Measurements from ENCODE around the gene SAMD4A. TPM values are rescaled to one million over a fixed set of nuclear protein-coding genes. Genes with fewer than 3 reads are reported as not detected.

The SAMD4A gene
- total RNA-seq, 2 donors from 2014 or later = 0.26 to 1.0 TPM

GRCh38 chr14:54570631-54571415 lies 3.9 kb downstream of the SAMD4A start:
- H3K4me1 Mint-ChIP-seq (ENCODE audit: low read depth in 2 of 2) = peaks cover 5 to 7% of the 10 kb centered on the region in 2 donors
- DNase-seq (ENCODE audit: low spot score) (no peak), ATAC-seq (no peak)
- no peak overlapping the region for H3K4me3 Mint-ChIP-seq
- H3K27ac Mint-ChIP-seq = no peak overlapping the region
- H3K9me3 Mint-ChIP-seq = peaks cover 4% of the 10 kb centered on the region
- peaks cover 42 to 60% of the 10 kb centered on the region in 2 donors for H3K27me3 Mint-ChIP-seq
- peaks cover 24% of the 10 kb centered on the region for H3K36me3 Mint-ChIP-seq

- H3K27me3 Mint-ChIP-seq = peaks cover 51 to 74% of the 10 kb centered on the region in 2 donors
- DNase-seq (ENCODE audit: low spot score) = no peak
- H3K36me3 Mint-ChIP-seq = peaks cover 24% of the 10 kb centered on the region
- no peak overlapping the region for H3K27ac Mint-ChIP-seq
- ATAC-seq = no peak
- H3K4me3 Mint-ChIP-seq = no peak overlapping the region
- peaks cover 3 to 6% of the 10 kb centered on the region in 2 donors for H3K4me1 Mint-ChIP-seq (ENCODE audit: low read depth in 2 of 2)
- peaks cover 4% of the 10 kb centered on the region for H3K9me3 Mint-ChIP-seq
Measured at GRCh38 chr14:54572316-54572715, 5.4 kb downstream of the SAMD4A start.

DNA sequence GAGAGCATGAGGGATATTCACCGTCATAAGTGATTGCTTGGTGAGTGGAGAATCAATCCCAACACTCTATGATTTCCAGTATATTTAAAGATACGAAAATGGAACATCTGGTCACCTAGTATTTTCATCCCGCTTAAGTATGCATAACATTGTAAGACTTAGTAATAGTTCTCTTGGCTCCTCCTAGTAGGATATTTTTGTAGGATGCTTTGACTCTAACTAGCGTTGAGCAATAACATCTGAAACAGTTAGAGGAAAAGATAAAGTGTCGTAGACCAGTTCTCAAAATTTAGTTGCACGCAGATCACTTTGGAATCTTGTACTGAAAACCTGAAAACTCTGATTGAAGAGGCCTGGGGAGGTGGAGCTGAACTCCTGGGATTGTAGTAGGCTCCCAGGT lies 7.6 kb downstream of the SAMD4A start:
- peaks cover 50 to 82% of the 10 kb centered on the region in 2 donors for H3K27me3 Mint-ChIP-seq
- H3K4me1 Mint-ChIP-seq (ENCODE audit: low read depth in 2 of 2) = no peaks in the 10 kb centered on the region
- ATAC-seq (no peak), DNase-seq (ENCODE audit: low spot score) (no peak)
- H3K9me3 Mint-ChIP-seq = peaks cover 4% of the 10 kb centered on the region
- no peak overlapping the region for H3K4me3 Mint-ChIP-seq
- H3K36me3 Mint-ChIP-seq = peaks cover 24% of the 10 kb centered on the region
- H3K27ac Mint-ChIP-seq = no peak overlapping the region

DNA sequence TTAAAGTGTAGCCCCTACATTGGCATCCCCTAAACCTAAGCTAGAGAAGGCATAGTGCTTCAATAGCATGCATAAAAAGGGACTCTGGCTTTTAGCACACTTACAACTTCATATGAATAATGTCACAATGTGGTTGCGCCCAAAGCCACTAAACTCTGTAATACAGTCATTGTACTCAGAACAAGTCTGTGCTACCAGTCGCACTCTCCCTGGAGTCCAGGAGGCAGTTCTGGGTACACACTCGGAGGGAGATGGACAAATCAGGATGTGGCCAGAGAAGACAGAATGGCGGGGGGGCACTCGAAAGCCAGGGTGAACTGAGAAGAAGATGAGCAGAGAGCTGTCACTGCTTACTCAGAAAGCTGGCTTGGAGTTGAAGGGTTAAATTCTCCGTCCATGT lies 10.6 kb downstream of the SAMD4A start:
- ATAC-seq = peak in 1 of 2 donors; percentile 51
- H3K4me3 Mint-ChIP-seq = no peak overlapping the region
- peaks cover 43 to 72% of the 10 kb centered on the region in 2 donors for H3K27me3 Mint-ChIP-seq
- DNase-seq (ENCODE audit: low spot score) = no peak
- H3K27ac Mint-ChIP-seq = no peak overlapping the region
- peaks cover 17% of the 10 kb centered on the region for H3K36me3 Mint-ChIP-seq
- no peaks in the 10 kb centered on the region for H3K9me3 Mint-ChIP-seq
- no peaks in the 10 kb centered on the region for H3K4me1 Mint-ChIP-seq (ENCODE audit: low read depth in 2 of 2)

DNA sequence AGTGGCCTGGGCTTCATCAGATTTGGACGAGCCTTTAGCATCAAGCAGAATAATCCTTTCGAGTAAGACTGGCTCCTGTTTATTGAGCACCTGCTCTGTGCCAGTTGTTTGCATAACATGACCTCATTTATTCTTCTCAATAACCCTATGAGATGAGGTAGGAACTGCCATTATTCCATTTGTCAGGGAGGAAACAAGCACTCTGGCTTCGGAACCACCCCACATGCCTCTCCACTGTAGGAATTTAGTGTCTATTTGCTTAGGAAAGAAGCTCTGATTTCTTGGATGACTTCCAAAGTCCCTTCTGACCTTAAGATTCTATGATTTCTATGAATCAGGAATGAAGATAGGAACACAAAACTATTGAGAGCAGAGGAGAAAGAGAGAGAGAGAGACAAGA lies 11.0 kb downstream of the SAMD4A start:
- no peak overlapping the region for H3K4me3 Mint-ChIP-seq
- peaks cover 15% of the 10 kb centered on the region for H3K36me3 Mint-ChIP-seq
- H3K27ac Mint-ChIP-seq = no peak overlapping the region
- H3K27me3 Mint-ChIP-seq = peaks cover 43 to 71% of the 10 kb centered on the region in 2 donors
- no peak for DNase-seq (ENCODE audit: low spot score)
- ATAC-seq = no peak
- H3K4me1 Mint-ChIP-seq (ENCODE audit: low read depth in 2 of 2) = no peaks in the 10 kb centered on the region
- no peaks in the 10 kb centered on the region for H3K9me3 Mint-ChIP-seq

- ATAC-seq (no peak), DNase-seq (ENCODE audit: low spot score) (no peak)
- Mint-ChIP-seq H3K4me1 (ENCODE audit: low read depth in 2 of 2) (no peaks in the 10 kb centered on the region), H3K4me3 (no peak overlapping the region), H3K9me3 (no peaks in the 10 kb centered on the region), H3K27me3 (peaks cover 36 to 67% of the 10 kb centered on the region in 2 donors), H3K27ac (no peak overlapping the region), H3K36me3 (no peaks in the 10 kb centered on the region)
Measured at GRCh38 chr14:54579621-54580020, 12.7 kb downstream of the SAMD4A start.

- Mint-ChIP-seq H3K36me3 (no peaks in the 10 kb centered on the region), H3K9me3 (no peaks in the 10 kb centered on the region), H3K4me1 (ENCODE audit: low read depth in 2 of 2) (no peaks in the 10 kb centered on the region), H3K4me3 (no peak overlapping the region), H3K27ac (no peak overlapping the region), H3K27me3 (peaks cover 32 to 61% of the 10 kb centered on the region in 2 donors)
- ATAC-seq = no peak
- no peak for DNase-seq (ENCODE audit: low spot score)
Measured at GRCh38 chr14:54580933-54581332, 14.0 kb downstream of the SAMD4A start.

DNA sequence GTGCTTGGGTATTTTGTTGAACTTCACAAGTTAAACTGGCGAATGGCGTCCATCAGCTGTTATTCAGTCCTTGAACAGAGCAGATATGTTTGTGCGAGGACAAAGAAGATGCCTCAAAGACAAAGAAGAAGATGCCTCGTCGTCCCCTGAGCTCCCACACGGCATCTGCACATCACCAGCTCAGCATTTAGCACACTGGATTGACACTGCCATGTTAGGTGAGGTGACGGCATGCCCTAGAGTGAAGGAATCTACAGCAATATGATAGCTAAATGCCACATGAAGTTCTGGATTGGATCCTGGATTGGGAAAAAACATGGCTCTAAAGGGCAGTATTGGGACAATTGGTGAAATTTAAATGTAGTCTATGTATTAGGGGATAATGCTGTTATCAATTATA lies 15.4 kb downstream of the SAMD4A start:
- no peaks in the 10 kb centered on the region for H3K4me1 Mint-ChIP-seq (ENCODE audit: low read depth in 2 of 2)
- H3K9me3 Mint-ChIP-seq = no peaks in the 10 kb centered on the region
- peaks cover 36 to 62% of the 10 kb centered on the region in 2 donors for H3K27me3 Mint-ChIP-seq
- H3K27ac Mint-ChIP-seq = no peak overlapping the region
- DNase-seq (ENCODE audit: low spot score) = no peak
- ATAC-seq = no peak
- H3K36me3 Mint-ChIP-seq = no peaks in the 10 kb centered on the region
- H3K4me3 Mint-ChIP-seq = no peak overlapping the region

DNA sequence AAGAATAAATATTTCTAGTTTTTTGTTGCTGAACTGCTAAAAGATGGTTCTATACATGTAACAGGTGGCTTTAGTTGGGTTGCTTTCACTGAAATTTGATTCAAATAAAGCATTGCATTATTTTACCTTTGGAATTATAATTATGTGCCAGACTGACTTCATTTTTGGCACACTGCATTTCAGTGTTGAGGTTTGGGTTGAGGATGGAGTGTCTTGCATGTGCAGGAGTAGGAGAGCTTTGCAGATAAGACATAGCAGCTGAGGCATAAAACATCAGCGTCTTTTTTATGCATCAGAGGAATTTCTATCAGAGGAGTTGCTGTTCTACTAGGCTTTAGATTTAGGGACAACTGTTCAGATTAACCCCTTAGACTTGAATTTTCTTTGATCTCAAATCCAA lies 17.2 kb downstream of the SAMD4A start:
- H3K27me3 Mint-ChIP-seq = peaks cover 42 to 61% of the 10 kb centered on the region in 2 donors
- ATAC-seq (no peak), DNase-seq (ENCODE audit: low spot score) (no peak)
- no peak overlapping the region for H3K4me3 Mint-ChIP-seq
- no peaks in the 10 kb centered on the region for H3K4me1 Mint-ChIP-seq (ENCODE audit: low read depth in 2 of 2)
- H3K9me3 Mint-ChIP-seq = no peaks in the 10 kb centered on the region
- H3K36me3 Mint-ChIP-seq = no peaks in the 10 kb centered on the region
- no peak overlapping the region for H3K27ac Mint-ChIP-seq

DNA sequence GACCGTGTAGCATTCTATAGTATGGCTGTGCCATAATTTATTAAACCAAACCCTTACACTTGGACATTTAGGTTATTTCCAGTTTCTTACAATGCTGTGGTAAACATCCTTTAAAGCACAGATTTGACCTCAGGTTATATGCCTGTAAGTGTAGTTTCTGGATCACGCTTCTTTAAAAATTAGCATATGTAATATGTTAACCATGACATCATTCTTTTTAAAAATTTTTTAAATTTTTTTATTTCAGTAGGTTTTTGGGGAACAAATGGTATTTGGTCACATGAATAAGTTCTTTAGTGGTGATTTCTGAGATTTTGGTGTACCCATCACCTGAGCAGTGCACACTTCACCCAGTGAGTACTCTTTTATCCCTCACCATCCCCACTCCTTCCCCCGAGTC lies 18.3 kb downstream of the SAMD4A start:
- no peak for DNase-seq (ENCODE audit: low spot score)
- Mint-ChIP-seq H3K9me3 (no peaks in the 10 kb centered on the region), H3K27ac (no peak overlapping the region)

GRCh38 chr14:54589076-54589475 lies 22.1 kb downstream of the SAMD4A start:
- DNase-seq (ENCODE audit: low spot score) (no peak), ATAC-seq (no peak)
- Mint-ChIP-seq H3K27me3 (peaks cover 64 to 82% of the 10 kb centered on the region in 2 donors), H3K27ac (no peak overlapping the region), H3K36me3 (no peaks in the 10 kb centered on the region), H3K4me3 (no peak overlapping the region), H3K4me1 (ENCODE audit: low read depth in 2 of 2) (no peaks in the 10 kb centered on the region), H3K9me3 (no peaks in the 10 kb centered on the region)

More for the DNA sequence above, 18.3 kb downstream of the SAMD4A start:
- Mint-ChIP-seq H3K36me3 (no peaks in the 10 kb centered on the region), H3K4me1 (ENCODE audit: low read depth in 2 of 2) (no peaks in the 10 kb centered on the region), H3K27me3 (peaks cover 45 to 61% of the 10 kb centered on the region in 2 donors), H3K4me3 (no peak overlapping the region)
- ATAC-seq = no peak

GRCh38 chr14:54589843-54590242 lies 22.9 kb downstream of the SAMD4A start:
- DNase-seq (ENCODE audit: low spot score) (no peak), ATAC-seq (no peak)
- H3K27ac Mint-ChIP-seq = no peak overlapping the region
- no peaks in the 10 kb centered on the region for H3K36me3 Mint-ChIP-seq
- peaks cover 66 to 84% of the 10 kb centered on the region in 2 donors for H3K27me3 Mint-ChIP-seq
- H3K4me3 Mint-ChIP-seq = no peak overlapping the region
- H3K4me1 Mint-ChIP-seq (ENCODE audit: low read depth in 2 of 2) = no peaks in the 10 kb centered on the region
- H3K9me3 Mint-ChIP-seq = no peaks in the 10 kb centered on the region

DNA sequence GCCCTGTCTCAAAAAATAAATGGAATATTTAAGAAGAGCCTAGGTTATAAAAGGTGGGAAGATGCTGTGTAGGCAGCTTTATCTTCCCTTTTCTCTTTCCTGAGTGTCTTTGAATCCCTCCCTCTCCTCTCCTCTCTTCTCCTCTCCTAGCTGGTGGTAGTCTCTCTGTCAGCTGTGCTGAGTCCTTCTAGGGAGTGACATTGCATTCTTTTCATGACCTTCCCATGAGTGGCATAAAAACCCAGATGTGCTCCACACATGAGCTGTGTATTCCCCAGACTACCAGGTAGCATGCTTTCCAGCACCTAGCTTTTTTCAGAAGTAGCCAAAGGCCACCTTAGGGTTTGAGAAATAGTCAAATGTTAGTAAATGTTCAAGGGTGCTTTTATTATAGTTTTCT lies 23.6 kb downstream of the SAMD4A start:
- peaks cover 68 to 88% of the 10 kb centered on the region in 2 donors for H3K27me3 Mint-ChIP-seq
- no peaks in the 10 kb centered on the region for H3K9me3 Mint-ChIP-seq

DNA sequence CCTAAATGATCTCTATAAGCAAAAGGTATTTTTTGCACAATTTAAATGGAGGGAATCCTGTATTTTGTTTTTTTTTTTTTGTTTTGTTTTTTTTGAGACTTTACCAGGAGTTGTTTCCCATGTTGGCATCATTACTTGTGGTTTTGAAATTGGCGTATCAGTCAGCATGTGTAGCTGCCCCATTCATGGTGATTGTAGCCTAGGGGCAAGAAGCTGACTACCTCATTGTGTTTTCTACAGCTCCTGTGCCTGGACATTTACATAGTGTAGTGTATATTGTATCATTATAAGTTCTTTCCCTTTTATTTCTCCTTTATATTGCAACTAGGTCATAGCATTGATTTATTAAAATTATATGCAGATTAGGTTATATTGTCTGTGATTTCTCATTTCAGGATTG lies 24.5 kb downstream of the SAMD4A start:
- ATAC-seq = no peak
- H3K4me3 Mint-ChIP-seq = no peak overlapping the region
- no peaks in the 10 kb centered on the region for H3K36me3 Mint-ChIP-seq
- no peak overlapping the region for H3K27ac Mint-ChIP-seq
- DNase-seq (ENCODE audit: low spot score) = no peak
- peaks cover 63 to 86% of the 10 kb centered on the region in 2 donors for H3K27me3 Mint-ChIP-seq
- H3K9me3 Mint-ChIP-seq = no peaks in the 10 kb centered on the region
- no peaks in the 10 kb centered on the region for H3K4me1 Mint-ChIP-seq (ENCODE audit: low read depth in 2 of 2)

More for the DNA sequence above, 23.6 kb downstream of the SAMD4A start:
- H3K4me1 Mint-ChIP-seq (ENCODE audit: low read depth in 2 of 2) = no peaks in the 10 kb centered on the region
- DNase-seq (ENCODE audit: low spot score) = no peak
- no peak overlapping the region for H3K27ac Mint-ChIP-seq
- ATAC-seq = no peak
- H3K4me3 Mint-ChIP-seq = no peak overlapping the region
- H3K36me3 Mint-ChIP-seq = no peaks in the 10 kb centered on the region
